Measurements from ENCODE around the gene ZSWIM3.
"Not testable (repeated sequence)": the region's sequence is repeated elsewhere in the genome, so short reads cannot be mapped to it uniquely, and the experiment has no call there.

Gene ZSWIM3

GRCh38 chr20:45897289-45897688, 39.9 kb downstream of the ZSWIM3 start:
- TF ChIP-seq CTCF (IDR thresholded peaks at IDR 0.05; ENCODE audit: low read depth, low read length) = no peak
- no peak for DNase-seq (ENCODE audit: low read depth in 2 of 2)
- H3K4me3 ChIP-seq (replicated peaks in 1 of 2; ENCODE audit: low read depth in 2 of 2, low read length in 2 of 2) = no peak overlapping the region

GRCh38 chr20:45897692-45898091, 40.3 kb downstream of the ZSWIM3 start:
- no peak for TF ChIP-seq CTCF (IDR thresholded peaks at IDR 0.05; ENCODE audit: low read depth, low read length)
- no peak overlapping the region for H3K4me3 ChIP-seq (replicated peaks in 1 of 2; ENCODE audit: low read depth in 2 of 2, low read length in 2 of 2)
- no peak for DNase-seq (ENCODE audit: low read depth in 2 of 2)

GRCh38 chr20:45898285-45898684, 40.9 kb downstream of the ZSWIM3 start:
- no peak overlapping the region for H3K4me3 ChIP-seq (replicated peaks in 1 of 2; ENCODE audit: low read depth in 2 of 2, low read length in 2 of 2)
- no peak for DNase-seq (ENCODE audit: low read depth in 2 of 2)
- TF ChIP-seq CTCF (IDR thresholded peaks at IDR 0.05; ENCODE audit: low read depth, low read length) = no peak

GRCh38 chr20:45899046-45899835, 41.8 kb downstream of the ZSWIM3 start:
- H3K4me3 ChIP-seq (replicated peaks in 1 of 2; ENCODE audit: low read depth in 2 of 2, low read length in 2 of 2) = no peak overlapping the region
- no peak for TF ChIP-seq CTCF (IDR thresholded peaks at IDR 0.05; ENCODE audit: low read depth, low read length)
- DNase-seq (ENCODE audit: low read depth in 2 of 2) = no peak

GRCh38 chr20:45901332-45901731, 43.9 kb downstream of the ZSWIM3 start:
- DNase-seq (ENCODE audit: low read depth in 2 of 2); H3K4me3 ChIP-seq (replicated peaks in 1 of 2; ENCODE audit: low read depth in 2 of 2, low read length in 2 of 2): not testable (repeated sequence)

- DNase-seq (ENCODE audit: low read depth in 2 of 2) = no peak
- H3K4me3 ChIP-seq (replicated peaks in 1 of 2; ENCODE audit: low read depth in 2 of 2, low read length in 2 of 2) = no peak overlapping the region
- TF ChIP-seq CTCF (IDR thresholded peaks at IDR 0.05; ENCODE audit: low read depth, low read length) = no peak
Observed at GRCh38 chr20:45902199-45902701, 44.8 kb downstream of the ZSWIM3 start.

GRCh38 chr20:45904583-45905504, 47.4 kb downstream of the ZSWIM3 start:
- no peak for TF ChIP-seq CTCF (IDR thresholded peaks at IDR 0.05; ENCODE audit: low read depth, low read length)
- H3K4me3 ChIP-seq (replicated peaks in 1 of 2; ENCODE audit: low read depth in 2 of 2, low read length in 2 of 2) = no peak overlapping the region
- no peak for DNase-seq (ENCODE audit: low read depth in 2 of 2)

Data from cardiac fibroblast (primary cell).